Hair follicular keratinocyte (primary cell): Measurements from ENCODE around the gene NTSR1. TPM values are rescaled to one million over a fixed set of nuclear protein-coding genes. Genes with fewer than 3 reads are reported as not detected.

ENCODE experiments used
- total RNA-seq: library from RNA; depleted of rRNA; stranded (reverse); fragments of >200 nt; gene quantifications from 2 replicates; pipeline ENCODE4 v1.2.3, GENCODE V29; 2015

NTSR1 gene
- 0.23 TPM in 1 of 2 replicates, not detected in the other for total RNA-seq

DNA sequence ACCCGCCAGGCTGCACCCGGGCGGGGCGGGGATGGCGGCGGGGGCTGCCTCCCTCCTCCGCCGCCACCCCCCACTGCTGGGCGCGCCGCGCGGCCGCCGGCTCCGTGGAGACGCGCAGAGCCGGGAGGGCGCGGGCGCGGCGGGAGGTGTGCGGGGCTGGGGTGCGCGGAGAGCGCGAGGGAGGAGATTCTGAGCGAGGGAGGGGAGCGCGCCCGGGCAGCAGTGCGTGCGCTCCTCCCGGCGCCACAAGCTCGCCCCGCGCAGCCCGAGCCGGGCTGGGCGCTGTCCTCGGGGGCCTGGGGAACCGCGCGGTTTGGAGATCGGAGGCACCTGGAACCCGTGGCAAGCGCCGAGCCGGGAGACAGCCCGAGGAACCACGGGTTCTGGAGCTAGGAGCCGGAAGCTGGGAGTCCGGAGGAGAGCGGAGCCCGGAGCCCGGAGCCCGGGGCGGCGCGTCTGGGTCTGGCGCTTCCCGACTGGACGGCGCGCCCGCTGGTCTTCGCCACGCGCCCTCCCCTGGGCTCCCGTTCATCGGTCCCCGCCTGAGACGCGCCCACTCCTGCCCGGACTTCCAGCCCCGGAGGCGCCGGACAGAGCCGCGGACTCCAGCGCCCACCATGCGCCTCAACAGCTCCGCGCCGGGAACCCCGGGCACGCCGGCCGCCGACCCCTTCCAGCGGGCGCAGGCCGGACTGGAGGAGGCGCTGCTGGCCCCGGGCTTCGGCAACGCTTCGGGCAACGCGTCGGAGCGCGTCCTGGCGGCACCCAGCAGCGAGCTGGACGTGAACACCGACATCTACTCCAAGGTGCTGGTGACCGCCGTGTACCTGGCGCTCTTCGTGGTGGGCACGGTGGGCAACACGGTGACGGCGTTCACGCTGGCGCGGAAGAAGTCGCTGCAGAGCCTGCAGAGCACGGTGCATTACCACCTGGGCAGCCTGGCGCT lies at the start of gene NTSR1:
NTSR1 (plus strand) TSS at position 246 of the 946 bp plus-strand sequence; CDS start at position 618, 372 bp downstream.

DNA sequence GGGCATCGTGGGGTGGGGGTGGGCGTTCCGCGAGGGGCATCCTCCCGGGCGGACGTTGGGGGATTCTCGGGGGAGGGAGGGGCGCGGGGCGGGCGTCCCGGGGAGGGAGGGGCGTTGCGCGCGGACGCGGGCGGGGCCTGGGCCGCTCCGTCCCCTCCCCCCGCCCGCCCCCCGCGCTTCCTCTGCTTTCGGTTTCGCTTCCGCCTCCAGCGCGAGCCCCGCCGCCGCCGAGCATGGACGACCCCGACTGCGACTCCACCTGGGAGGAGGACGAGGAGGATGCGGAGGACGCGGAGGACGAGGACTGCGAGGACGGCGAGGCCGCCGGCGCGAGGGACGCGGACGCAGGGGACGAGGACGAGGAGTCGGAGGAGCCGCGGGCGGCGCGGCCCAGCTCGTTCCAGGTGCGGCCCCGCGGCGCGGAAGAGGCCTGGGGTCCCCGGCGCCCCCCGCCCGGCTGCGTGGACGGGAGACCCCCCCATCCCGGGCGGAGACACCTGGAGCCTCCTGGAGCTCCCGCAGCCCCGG lies 96.1 kb downstream of the NTSR1 start, which contains the start of gene OGFR:
OGFR (plus strand) TSS at position 209 of the 528 bp plus-strand sequence; CDS start at position 234, 25 bp downstream.

Other genes with a start within 250 kb of the NTSR1 start
- not detected in 2 replicates for gene GATA5, start 232.8 kb upstream of the NTSR1 start, total RNA-seq
- 0.38 and 0.55 TPM in 2 replicates for gene SLCO4A1, start 66.3 kb upstream of the NTSR1 start, total RNA-seq
- 18.4 and 25.6 TPM in 2 replicates for gene MRGBP, start 87.6 kb downstream of the NTSR1 start, total RNA-seq
- gene OGFR, start 96.0 kb downstream of the NTSR1 start, total RNA-seq = 35.0 and 36.6 TPM in 2 replicates
- 6.2 and 6.9 TPM in 2 replicates for gene COL9A3, start 108.2 kb downstream of the NTSR1 start, total RNA-seq
- 13.8 and 15.7 TPM in 2 replicates for gene TCFL5, start 153.0 kb downstream of the NTSR1 start, total RNA-seq
- 23.4 and 24.3 TPM in 2 replicates for gene DIDO1, start 217.7 kb downstream of the NTSR1 start, total RNA-seq
- 22.1 and 28.0 TPM in 2 replicates for gene GID8, start 229.3 kb downstream of the NTSR1 start, total RNA-seq
- gene SLC17A9, start 243.9 kb downstream of the NTSR1 start, total RNA-seq = 0.08 and 0.34 TPM in 2 replicates